ENCODE data around the gene CYP21A2. TPM values are rescaled to one million over a fixed set of nuclear protein-coding genes. Genes with fewer than 3 reads are reported as not detected.

The CYP21A2 gene
- total and polyA plus RNA-seq, 2 donors (not counting 1 experiment from before 2014, with no cell fraction given): not detected

DNA sequence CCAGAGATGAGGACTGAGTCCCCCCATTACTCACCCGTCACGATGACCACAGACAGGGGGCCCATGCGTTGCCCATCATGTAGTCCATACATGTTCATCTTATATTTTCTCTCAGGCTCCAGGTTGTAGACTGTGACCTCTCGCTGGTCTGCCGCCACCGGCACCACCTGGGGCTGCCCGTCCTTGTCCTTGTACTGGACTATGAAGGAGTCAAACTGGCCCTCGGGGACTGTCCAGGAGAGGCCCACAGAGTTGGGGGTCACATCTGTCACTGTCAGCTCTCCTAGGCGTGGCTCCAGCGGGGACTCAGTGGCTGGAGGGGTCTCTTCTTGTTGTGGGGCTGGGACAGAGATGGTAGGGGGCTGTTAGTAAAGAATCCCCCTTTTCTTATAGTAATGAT lies 35.4 kb downstream of the CYP21A2 start:
- POLR2A ChIA-PET: no interaction called here

DNA sequence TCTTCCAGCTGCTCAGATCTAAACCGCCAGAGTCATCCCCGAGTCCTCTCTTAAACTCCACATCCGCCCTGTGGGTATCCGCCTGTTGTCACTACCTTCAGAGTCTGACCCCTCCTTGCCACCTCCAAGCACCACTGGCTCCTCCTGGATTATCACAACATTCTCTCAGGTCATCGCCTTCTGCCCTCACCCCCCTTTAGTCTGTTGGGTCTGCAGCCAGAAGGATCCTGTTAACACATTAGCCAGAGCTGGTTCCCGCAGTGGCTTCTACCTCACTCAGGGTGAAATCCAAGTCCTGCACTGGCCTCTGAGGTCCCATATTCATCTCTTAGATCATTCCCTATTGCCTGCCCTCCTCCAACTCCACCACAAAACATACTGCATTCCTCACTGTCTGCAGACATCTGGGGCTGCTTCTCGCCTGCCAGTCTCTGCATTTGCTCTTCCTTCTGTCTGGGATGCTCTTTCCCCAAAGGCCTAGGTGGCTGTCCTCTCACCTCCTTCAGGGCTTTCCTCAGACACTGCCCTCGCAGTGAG lies 36.8 kb downstream of the CYP21A2 start:
- no peaks in the 10 kb centered on the region for H3K4me1 ChIP-seq (ENCODE audit: control insufficient read depth in 2 of 2, insufficient read depth in 2 of 2, low read length in 2 of 2)
- H3K4me3 ChIP-seq (ENCODE audit: control extremely low read depth in 1 of 5, extremely low read depth in 1 of 5, insufficient read depth in 1 of 5, low read depth in 2 of 5, low read length in 4 of 5): no peak overlapping the region
- WGBS (ENCODE audit: insufficient coverage): 93% methylated on average over 8 of the region's 8 CpGs
- no peaks in the 10 kb centered on the region for H3K36me3 ChIP-seq (replicated peaks in 1 of 2; ENCODE audit: control extremely low read depth in 1 of 2, control insufficient read depth in 1 of 2, extremely low read depth in 1 of 2, insufficient read depth in 2 of 2, low read length in 1 of 2)
- no peaks in the 10 kb centered on the region for H3K9me3 Mint-ChIP-seq (ENCODE audit: insufficient read depth)
- no peak overlapping the region for H3K27ac Mint-ChIP-seq
- CTCF ChIA-PET: no interaction called here
- H3K27me3 Mint-ChIP-seq: peaks cover 21% of the 10 kb centered on the region
- H3K4me3 Mint-ChIP-seq: no peak overlapping the region
- no peak overlapping the region for H3K4me2 ChIP-seq (replicated peaks; ENCODE audit: low read depth, low read length, poor library complexity, severe bottlenecking)
- H3K79me2 ChIP-seq (ENCODE audit: control insufficient read depth, insufficient read depth, low read length): no peaks in the 10 kb centered on the region
- no peak overlapping the region for H2AFZ ChIP-seq (ENCODE audit: insufficient read depth, low read depth, low read length, poor library complexity, severe bottlenecking)
- POLR2A ChIA-PET: no interaction called here
- no peak overlapping the region for H3K27ac ChIP-seq (ENCODE audit: low read length in 2 of 2)
- H3K27me3 ChIP-seq (replicated peaks in 1 of 4; ENCODE audit: control extremely low read depth in 1 of 4, control insufficient read depth in 3 of 4, insufficient read depth in 4 of 4, low read length in 3 of 4): no peaks in the 10 kb centered on the region
- TF ChIP-seq EZH2 (IDR thresholded peaks at IDR 0.05; ENCODE audit: borderline replicate concordance, insufficient read depth, low read depth, low read length, poor library complexity, severe bottlenecking): no peak
- TF ChIP-seq, protein P1, sequence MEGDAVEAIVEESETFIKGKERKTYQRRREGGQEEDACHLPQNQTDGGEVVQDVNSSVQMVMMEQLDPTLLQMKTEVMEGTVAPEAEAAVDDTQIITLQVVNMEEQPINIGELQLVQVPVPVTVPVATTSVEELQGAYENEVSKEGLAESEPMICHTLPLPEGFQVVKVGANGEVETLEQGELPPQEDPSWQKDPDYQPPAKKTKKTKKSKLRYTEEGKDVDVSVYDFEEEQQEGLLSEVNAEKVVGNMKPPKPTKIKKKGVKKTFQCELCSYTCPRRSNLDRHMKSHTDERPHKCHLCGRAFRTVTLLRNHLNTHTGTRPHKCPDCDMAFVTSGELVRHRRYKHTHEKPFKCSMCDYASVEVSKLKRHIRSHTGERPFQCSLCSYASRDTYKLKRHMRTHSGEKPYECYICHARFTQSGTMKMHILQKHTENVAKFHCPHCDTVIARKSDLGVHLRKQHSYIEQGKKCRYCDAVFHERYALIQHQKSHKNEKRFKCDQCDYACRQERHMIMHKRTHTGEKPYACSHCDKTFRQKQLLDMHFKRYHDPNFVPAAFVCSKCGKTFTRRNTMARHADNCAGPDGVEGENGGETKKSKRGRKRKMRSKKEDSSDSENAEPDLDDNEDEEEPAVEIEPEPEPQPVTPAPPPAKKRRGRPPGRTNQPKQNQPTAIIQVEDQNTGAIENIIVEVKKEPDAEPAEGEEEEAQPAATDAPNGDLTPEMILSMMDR (IDR thresholded peaks at IDR 0.05): no peak
- no peaks in the 10 kb centered on the region for H3K4me1 Mint-ChIP-seq
- intact Hi-C loops (cut with micrococcal nuclease): no loop called here
- no peaks in the 10 kb centered on the region for H4K20me1 ChIP-seq (ENCODE audit: control insufficient read depth, insufficient read depth, low read length, poor library complexity, severe bottlenecking)
- H3K9me3 ChIP-seq (ENCODE audit: control extremely low read depth in 1 of 3, control insufficient read depth in 2 of 3, insufficient read depth in 1 of 3, low read length in 2 of 3): no peaks in the 10 kb centered on the region
- DNase-seq: no peak
- H3K9ac ChIP-seq (ENCODE audit: low read length): no peak overlapping the region
- ATAC-seq (ENCODE audit: low read depth): no peak

More for the DNA sequence above, 35.4 kb downstream of the CYP21A2 start:
- H3K27ac Mint-ChIP-seq: no peak overlapping the region
- intact Hi-C loops (cut with micrococcal nuclease): no loop called here
- DNase-seq (no peak), ATAC-seq (ENCODE audit: low read depth) (no peak)
- H4K20me1 ChIP-seq (ENCODE audit: control insufficient read depth, insufficient read depth, low read length, poor library complexity, severe bottlenecking): no peaks in the 10 kb centered on the region
- no peak overlapping the region for H3K27ac ChIP-seq (ENCODE audit: low read length in 2 of 2)
- H3K9me3 Mint-ChIP-seq (ENCODE audit: insufficient read depth): no peaks in the 10 kb centered on the region
- CTCF ChIA-PET: no interaction called here
- no peaks in the 10 kb centered on the region for H3K9me3 ChIP-seq (ENCODE audit: control extremely low read depth in 1 of 3, control insufficient read depth in 2 of 3, insufficient read depth in 1 of 3, low read length in 2 of 3)
- H3K4me1 Mint-ChIP-seq: no peaks in the 10 kb centered on the region
- no peaks in the 10 kb centered on the region for H3K27me3 ChIP-seq (replicated peaks in 1 of 4; ENCODE audit: control extremely low read depth in 1 of 4, control insufficient read depth in 3 of 4, insufficient read depth in 4 of 4, low read length in 3 of 4)
- H3K4me2 ChIP-seq (replicated peaks; ENCODE audit: low read depth, low read length, poor library complexity, severe bottlenecking): no peak overlapping the region
- no peaks in the 10 kb centered on the region for H3K4me1 ChIP-seq (ENCODE audit: control insufficient read depth in 2 of 2, insufficient read depth in 2 of 2, low read length in 2 of 2)
- H3K4me3 ChIP-seq (ENCODE audit: control extremely low read depth in 1 of 5, extremely low read depth in 1 of 5, insufficient read depth in 1 of 5, low read depth in 2 of 5, low read length in 4 of 5): no peak overlapping the region
- H3K79me2 ChIP-seq (ENCODE audit: control insufficient read depth, insufficient read depth, low read length): no peaks in the 10 kb centered on the region
- no peak overlapping the region for H3K4me3 Mint-ChIP-seq
- no peak overlapping the region for H2AFZ ChIP-seq (ENCODE audit: insufficient read depth, low read depth, low read length, poor library complexity, severe bottlenecking)
- WGBS (ENCODE audit: insufficient coverage): 90% methylated on average over 6 of the region's 10 CpGs
- TF ChIP-seq, protein P1 (IDR thresholded peaks at IDR 0.05): no peak
- TF ChIP-seq EZH2 (IDR thresholded peaks at IDR 0.05; ENCODE audit: borderline replicate concordance, insufficient read depth, low read depth, low read length, poor library complexity, severe bottlenecking): no peak
- H3K36me3 ChIP-seq (replicated peaks in 1 of 2; ENCODE audit: control extremely low read depth in 1 of 2, control insufficient read depth in 1 of 2, extremely low read depth in 1 of 2, insufficient read depth in 2 of 2, low read length in 1 of 2): no peaks in the 10 kb centered on the region
- H3K9ac ChIP-seq (ENCODE audit: low read length): no peak overlapping the region
- H3K27me3 Mint-ChIP-seq: peaks cover 23% of the 10 kb centered on the region

All from B cell (primary cell).